ENCODE measurements around the gene GORASP1. TPM values are rescaled to one million over a fixed set of nuclear protein-coding genes. Genes with fewer than 3 reads are reported as not detected.
"Not testable (repeated sequence)": the region's sequence is repeated elsewhere in the genome, so short reads cannot be mapped to it uniquely, and the experiment has no call there.

GORASP1 gene
- polyA plus RNA-seq, 4 donors, result 53.9 to 81.0 (median 67.8) TPM

DNA sequence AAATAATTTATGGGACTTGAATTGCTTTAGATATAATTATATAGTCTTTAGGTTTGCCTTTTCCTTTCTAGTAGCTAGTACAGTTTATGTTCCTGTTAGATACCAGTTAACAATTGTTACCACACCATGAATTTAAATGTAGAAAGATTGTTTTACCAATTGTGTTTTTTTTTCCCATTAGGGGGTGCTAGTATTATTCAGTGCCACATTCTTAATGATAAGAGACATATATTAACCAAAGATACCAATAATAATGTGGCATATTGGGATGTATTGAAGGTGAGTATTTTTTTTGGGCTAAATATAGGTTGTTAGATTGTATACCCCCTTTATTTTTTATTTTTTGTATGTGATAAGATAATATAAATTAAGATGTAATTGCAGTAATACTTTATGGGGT lies 27.9 kb downstream of the GORASP1 start:
- no peak for DNase-seq (ENCODE audit: low read depth in 4 of 4, low spot score in 2 of 4)

DNA sequence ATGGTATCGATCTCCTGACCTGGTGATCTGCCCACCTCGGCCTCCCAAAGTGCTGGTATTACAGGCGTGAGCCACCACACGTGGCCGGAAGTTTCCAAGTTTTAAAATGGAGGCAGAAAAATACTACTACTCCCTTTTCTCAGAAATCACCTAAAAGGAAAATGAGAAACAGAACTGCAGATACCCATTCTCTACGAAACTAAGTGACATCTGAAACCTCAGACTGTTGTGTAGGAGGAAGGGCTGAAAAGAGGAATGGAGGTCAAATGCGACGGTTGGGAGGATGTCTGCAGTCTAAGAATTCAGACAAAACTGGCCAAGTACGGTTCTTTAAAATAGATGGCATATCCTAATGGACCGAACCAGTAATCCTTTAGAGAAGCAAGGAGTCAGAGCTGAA lies 31.5 kb downstream of the GORASP1 start:
- DNase-seq (ENCODE audit: low read depth in 4 of 4, low spot score in 2 of 4), result no peak

DNA sequence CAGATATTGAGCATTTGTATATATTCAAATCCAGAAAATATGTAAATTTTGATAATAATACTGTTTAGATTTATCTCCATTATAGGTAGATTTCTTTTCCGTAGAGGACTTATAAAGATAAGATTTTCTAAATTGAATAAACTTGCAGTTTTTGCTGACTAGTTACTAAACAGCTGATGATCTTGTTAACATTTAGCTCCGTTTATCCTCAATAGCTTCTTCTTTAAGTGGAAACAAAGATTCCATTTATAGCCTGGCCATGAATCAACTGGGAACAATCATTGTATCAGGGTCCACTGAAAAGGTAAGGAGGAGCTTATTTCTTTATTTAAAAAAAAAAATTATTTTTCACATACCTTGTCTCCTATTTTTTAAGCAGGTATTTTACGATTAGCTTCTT lies 38.9 kb downstream of the GORASP1 start:
- DNase-seq (ENCODE audit: low read depth in 4 of 4, low spot score in 2 of 4), result no peak

DNA sequence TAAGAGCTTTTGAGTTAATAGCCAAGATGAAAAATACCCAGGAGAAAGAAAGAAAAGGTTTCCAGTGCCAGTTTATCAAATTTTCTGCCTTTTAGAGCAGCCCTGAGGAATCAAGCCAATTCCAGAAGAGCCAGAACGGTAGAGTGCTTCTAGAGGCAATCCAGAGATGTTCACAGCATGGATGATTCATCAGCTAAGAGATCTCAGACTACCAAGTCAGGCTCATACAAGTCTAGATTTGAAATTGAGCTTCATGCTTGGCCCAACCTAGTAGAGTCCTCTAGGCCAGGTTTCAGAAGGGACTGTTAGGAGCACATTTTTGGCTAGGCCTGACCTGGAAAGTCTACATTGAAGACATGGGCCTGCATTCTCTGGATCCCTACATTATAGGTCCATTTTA lies 40.1 kb downstream of the GORASP1 start:
- no peak for DNase-seq (ENCODE audit: low read depth in 4 of 4, low spot score in 2 of 4)

DNA sequence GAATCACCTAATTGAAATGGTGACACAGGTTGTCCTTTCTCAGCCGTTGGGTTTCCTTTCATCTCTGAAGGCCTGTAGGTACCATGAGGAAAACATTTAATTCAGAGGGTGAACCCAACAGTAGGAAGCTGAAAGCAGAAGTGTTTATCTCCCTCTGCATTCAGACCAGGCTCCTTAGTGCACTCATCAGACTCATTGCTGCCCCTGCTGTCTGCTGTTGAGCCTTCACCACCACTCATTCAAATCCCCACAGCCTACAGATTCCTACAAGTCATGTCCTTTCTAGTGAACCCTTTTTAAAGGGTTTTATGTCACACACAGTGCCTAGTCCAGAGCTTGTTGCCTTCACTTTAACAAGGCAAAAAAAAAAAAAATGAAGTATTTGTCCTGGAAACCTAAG lies 42.2 kb downstream of the GORASP1 start:
- DNase-seq (ENCODE audit: low read depth in 4 of 4, low spot score in 2 of 4), result no peak

DNA sequence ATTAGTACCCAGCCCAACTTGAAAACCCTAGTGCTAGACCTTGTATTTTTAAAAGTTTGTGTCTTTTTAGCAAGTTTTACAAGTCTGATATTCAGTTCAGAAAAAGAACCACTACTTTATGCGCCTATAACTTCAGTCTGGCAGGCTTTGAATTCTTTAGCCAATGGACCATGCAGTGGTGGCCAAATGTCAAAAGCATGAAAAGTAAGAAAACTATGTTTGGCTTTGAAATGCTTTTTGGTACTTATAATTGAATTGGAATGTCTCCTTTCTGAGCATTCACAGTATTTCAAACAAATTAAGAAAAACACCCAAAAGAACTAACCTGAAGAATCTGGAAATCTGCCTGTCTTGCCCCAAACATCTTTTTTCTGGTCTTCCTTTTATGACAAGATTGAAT lies 42.8 kb downstream of the GORASP1 start:
- peak in 1 of 4 donors; percentile 16 for DNase-seq (ENCODE audit: low read depth in 4 of 4, low spot score in 2 of 4)

DNA sequence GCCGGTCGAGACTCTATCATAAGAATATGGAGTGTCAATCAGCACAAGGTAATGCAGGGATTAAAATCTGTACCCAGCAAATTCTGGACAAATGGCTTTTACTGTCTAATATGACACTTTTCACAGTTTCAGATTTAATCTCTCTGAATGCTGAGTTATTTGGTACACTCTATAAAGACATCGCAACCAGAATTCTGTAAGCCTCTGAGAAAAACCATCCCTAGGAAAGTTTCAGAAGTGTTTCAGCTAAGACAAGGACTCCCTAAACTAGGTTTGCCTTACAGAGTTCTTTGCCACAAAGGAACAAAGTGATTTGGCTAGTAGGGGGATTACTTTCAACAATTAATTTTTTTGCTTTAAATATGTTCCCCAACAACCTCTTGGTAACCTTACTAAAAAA lies 44.3 kb downstream of the GORASP1 start:
- no peak for DNase-seq (ENCODE audit: low read depth in 4 of 4, low spot score in 2 of 4)

DNA sequence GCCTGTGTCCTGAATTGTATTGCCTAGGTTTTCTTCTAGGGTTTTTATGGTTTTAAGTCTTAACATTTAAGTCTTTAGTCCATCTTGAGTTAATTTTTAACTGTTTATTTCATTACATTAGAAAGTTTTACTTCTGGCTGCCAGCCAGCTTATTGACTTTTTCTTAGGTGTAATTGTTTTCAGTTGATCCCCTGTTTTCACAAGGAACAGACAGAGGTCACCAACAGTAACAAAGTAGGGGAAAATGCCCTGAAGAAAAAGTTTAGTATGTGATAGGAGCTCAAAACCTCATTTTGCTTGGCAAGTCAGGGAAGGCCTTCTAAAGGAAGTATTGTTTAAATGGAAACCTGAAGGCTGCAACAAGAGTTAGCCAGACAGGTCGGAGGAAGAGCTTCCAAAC lies 45.2 kb downstream of the GORASP1 start:
- DNase-seq (ENCODE audit: low read depth in 4 of 4, low spot score in 2 of 4), result no peak

DNA sequence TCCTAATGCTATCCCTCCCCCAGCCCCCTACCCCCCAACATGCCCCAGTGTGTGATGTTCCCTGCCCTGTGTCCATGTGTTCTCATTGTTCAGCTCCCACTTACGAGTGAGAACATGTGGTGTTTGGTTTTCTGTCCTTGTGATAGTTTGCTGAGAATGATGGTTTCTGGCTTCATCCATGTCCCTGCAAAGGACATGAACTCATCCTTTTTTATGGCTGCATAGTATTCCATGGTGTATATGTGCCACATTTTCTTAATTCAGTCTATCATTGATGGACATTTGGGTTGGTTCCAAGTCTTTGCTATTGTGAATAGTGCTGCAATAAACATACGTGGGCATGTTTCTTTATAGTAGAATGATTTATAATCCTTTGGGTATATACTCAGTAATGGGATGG lies 46.2 kb downstream of the GORASP1 start:
- DNase-seq (ENCODE audit: low read depth in 4 of 4, low spot score in 2 of 4), result not testable (repeated sequence)

DNA sequence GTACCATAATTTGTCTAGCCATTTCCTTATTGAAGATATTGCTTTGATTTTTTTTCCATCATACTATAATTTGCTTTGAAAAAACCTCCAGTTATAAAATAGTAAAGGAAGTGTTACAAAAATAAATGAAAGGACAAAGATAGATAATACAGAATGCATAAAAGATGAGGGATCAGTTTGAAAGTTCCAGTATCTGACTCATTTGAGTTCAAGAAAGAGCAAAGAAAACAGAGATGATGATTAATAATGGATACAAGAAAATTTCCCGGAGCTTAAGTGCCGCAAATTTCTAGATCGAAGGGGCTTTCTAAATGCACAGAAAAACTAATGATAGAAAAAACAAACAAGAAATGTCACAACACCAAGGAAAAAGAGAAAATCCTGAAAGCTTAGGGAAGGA lies 51.3 kb downstream of the GORASP1 start:
- DNase-seq (ENCODE audit: low read depth in 4 of 4, low spot score in 2 of 4), result no peak

DNA sequence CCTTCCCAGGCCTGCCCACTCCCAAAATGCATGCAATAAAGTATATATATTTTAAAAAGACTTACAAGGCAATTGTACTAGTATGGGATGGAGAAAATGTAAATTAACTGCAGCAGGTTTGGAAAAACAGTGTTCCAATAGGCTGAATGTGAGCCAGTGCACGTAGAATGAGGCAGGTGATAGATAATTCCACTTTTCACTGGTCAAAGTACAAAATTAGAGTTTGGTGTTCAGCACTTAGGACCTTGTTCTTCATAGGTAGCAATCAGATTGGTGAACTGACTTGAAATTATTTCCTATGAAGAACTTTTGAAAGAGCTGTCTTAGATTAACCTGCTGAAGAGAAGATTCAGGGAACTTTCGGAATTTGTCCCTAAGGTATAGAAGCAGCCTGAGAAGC lies 53.7 kb downstream of the GORASP1 start:
- DNase-seq (ENCODE audit: low read depth in 4 of 4, low spot score in 2 of 4), result no peak

DNA sequence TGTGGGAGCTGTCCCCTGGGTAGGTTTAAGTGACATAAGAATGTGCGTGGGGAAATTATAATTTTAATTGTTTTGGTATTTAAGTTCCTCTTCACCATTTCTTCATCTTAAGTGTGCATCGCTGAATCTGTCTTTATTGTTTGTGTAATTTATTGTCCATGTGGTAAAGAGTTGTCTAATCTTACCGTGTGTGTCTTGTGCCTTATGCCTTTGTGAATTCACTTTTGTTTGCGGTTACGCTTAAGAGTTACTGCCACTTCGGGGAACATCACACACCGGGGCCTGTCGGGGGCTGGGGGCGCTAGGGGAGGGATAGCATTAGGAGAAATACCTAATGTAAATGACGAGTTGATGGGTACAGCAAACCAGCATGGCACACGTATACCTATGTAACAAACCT lies 54.8 kb downstream of the GORASP1 start:
- peak in 1 of 4 donors; percentile 37 for DNase-seq (ENCODE audit: low read depth in 4 of 4, low spot score in 2 of 4)

DNA sequence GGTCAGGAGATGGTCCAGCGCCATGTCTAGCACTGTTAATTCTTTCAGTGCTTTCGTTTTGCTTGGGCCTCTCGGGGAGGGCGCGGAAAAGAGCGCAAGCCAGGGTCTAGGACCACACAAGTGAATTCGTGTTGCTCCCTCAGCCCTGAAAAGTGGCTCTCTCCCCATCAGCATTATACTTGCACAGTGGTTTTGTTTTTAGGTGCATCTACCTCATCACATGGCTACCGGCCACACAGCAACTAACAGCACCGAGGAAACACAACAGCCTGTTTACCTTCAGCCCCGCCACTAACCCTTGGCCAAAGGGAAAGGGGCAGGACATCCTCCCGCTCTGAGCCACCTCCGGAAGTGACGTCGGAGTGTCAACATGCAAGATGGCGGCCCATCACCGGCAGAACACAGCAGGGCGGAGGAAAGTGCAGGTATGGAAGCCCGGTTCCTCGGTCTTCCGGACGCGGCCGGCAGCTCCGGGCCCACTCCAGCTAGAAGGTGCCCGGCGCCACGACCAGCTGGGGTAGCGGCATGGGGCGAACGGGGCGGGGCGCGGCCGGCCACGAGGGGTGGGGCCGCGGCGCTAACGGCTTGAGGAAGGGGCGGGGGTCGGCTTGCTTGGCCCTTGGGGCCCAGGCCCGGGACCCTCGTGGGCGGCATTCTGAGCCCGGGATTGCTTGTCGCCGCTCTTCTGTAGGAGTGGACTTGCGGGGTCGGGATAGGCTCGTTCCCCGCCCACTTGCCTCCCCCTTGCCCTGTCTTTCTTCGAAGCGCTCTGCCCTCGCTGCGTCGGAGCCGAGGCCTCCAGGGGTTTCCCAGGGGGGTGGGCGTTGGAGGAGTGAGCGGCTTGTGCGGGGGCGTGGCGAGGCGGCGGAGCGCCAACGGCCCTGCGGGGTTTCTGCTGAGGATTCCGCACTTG lies 55.5 kb downstream of the GORASP1 start, which contains the start of the genes SCN11A and WDR48:
Gene SCN11A, minus strand, starts transcription at position 296 of the 913 bp plus-strand sequence. CDS start 101,582 bp downstream, outside the sequence.
Gene WDR48, plus strand, starts transcription at position 368 of the 913 bp plus-strand sequence. Its CDS starts 10 bp downstream, at position 378.
- DNase-seq (ENCODE audit: low read depth in 4 of 4, low spot score in 2 of 4), result peak; percentile 88 to 96 (median 94)

DNA sequence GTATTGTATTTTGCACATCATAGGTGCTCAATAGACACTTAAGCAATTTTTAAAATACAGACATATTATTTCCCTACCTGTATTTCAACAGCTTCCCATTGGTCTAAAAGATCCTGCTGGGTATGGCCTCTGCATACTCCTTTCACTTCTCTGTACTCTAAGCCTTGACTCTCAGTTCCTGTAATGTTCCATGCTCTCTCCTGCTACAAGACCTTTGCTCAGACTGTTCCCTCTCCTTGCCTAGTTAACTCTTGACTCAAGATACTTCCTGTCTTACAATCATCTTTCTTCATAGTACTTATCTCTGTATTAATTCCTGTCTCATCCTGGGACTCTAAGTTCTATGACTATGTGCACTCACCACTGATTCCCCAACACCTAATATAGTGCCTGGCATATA lies 57.4 kb downstream of the GORASP1 start:
- DNase-seq (ENCODE audit: low read depth in 4 of 4, low spot score in 2 of 4), result no peak

Other genes starting within 250 kb of the GORASP1 start
- gene SCN11A, start 55.7 kb downstream of the GORASP1 start, polyA plus RNA-seq (ENCODE audit: insufficient read length in 4 of 4), result 1 to 10 TPM in 2 of 4 donors, under 1 TPM in 2; 0.62 to 2.2 (median 1.0) TPM
- 100 to 1,000 TPM in 1 of 4 donors, 10 to 100 TPM in 3; 78.5 to 102 (median 95.8) TPM for gene WDR48, start 55.6 kb downstream of the GORASP1 start, polyA plus RNA-seq (ENCODE audit: insufficient read length in 4 of 4)
- gene TTC21A, start 53 bp upstream of the GORASP1 start, polyA plus RNA-seq (ENCODE audit: insufficient read length in 4 of 4), result 10 to 100 TPM in 2 of 4 donors, 1 to 10 TPM in 2; 6.0 to 19.9 (median 11.8) TPM
- 10 to 100 TPM in 2 of 4 donors, 1 to 10 TPM in 2; 6.7 to 12.6 (median 10.1) TPM for gene CSRNP1, start 46.0 kb upstream of the GORASP1 start, polyA plus RNA-seq (ENCODE audit: insufficient read length in 4 of 4)
- under 1 TPM; 0.04 to 0.34 (median 0.09) TPM for gene XIRP1, start 85.0 kb upstream of the GORASP1 start, polyA plus RNA-seq (ENCODE audit: insufficient read length in 4 of 4)
- 1 to 10 TPM; 1.6 to 5.0 (median 4.2) TPM for gene CX3CR1, start 172.4 kb upstream of the GORASP1 start, polyA plus RNA-seq (ENCODE audit: insufficient read length in 4 of 4)
- gene CCR8, start 222.1 kb upstream of the GORASP1 start, polyA plus RNA-seq (ENCODE audit: insufficient read length in 4 of 4), result not detected